ENCODE measurements around the gene CCDC15. TPM values are rescaled to one million over a fixed set of nuclear protein-coding genes. Genes with fewer than 3 reads are reported as not detected.
"Not testable (repeated sequence)": the region's sequence is repeated elsewhere in the genome, so short reads cannot be mapped to it uniquely, and the experiment has no call there.

CCDC15 gene
- total and polyA plus RNA-seq, 2 experiments from 2014 or later: 2.2 TPM

DNA sequence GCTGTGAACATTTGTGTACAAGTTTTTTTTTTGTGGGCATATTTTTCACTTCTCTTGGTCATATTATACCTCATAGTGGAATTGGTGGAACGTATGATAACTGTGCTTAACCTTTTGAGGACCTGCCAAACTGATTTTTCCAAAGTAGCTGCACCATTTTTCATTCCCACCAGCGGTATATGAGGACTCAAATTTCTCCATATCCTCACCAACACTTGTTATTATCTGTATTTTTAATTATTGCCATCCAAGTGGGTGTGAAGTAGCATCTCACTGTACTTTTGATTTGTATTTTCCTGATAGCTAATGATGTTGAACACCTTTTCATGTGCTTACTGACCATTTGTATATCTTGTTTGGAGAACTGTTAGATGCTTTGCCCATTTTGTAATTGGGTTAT is 47.8 kb downstream of the CCDC15 start:
- Histone ChIP-seq H3K4me1 (ENCODE audit: low read depth) (no peaks in the 10 kb centered on the region), H3K36me3 (no peaks in the 10 kb centered on the region), H3K27me3 (no peaks in the 10 kb centered on the region), H3K9me3 (ENCODE audit: low read depth) (no peaks in the 10 kb centered on the region), H3K27ac (no peak overlapping the region), H3K4me3 (no peak overlapping the region)
- TF ChIP-seq, protein P1, sequence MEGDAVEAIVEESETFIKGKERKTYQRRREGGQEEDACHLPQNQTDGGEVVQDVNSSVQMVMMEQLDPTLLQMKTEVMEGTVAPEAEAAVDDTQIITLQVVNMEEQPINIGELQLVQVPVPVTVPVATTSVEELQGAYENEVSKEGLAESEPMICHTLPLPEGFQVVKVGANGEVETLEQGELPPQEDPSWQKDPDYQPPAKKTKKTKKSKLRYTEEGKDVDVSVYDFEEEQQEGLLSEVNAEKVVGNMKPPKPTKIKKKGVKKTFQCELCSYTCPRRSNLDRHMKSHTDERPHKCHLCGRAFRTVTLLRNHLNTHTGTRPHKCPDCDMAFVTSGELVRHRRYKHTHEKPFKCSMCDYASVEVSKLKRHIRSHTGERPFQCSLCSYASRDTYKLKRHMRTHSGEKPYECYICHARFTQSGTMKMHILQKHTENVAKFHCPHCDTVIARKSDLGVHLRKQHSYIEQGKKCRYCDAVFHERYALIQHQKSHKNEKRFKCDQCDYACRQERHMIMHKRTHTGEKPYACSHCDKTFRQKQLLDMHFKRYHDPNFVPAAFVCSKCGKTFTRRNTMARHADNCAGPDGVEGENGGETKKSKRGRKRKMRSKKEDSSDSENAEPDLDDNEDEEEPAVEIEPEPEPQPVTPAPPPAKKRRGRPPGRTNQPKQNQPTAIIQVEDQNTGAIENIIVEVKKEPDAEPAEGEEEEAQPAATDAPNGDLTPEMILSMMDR (IDR thresholded peaks at IDR 0.05; ENCODE audit: low read depth, low read length): no peak
- no peak for DNase-seq (ENCODE audit: low read depth in 1 of 2, low spot score in 1 of 2)

DNA sequence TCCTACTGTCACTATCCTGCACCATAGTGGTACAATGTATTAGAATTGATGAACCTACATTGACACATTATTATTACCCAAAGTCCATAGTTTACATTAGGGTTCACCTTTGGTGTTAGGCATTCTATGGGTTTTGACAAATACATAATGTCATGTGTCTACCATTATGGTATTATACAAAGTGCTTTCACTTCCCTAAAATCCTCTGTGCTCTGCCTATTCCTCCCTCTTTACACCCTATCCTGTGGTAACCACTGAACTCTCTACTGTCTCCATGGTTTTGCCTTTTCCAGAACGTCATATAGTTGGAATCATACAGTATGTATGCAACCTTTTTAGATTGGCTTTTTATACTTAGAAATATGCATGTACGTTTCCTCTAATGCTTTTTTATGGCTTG is 51.5 kb downstream of the CCDC15 start:
- TF ChIP-seq, protein P1 (IDR thresholded peaks at IDR 0.05; ENCODE audit: low read depth, low read length): no peak
- no peaks in the 10 kb centered on the region for H3K36me3 ChIP-seq

DNA sequence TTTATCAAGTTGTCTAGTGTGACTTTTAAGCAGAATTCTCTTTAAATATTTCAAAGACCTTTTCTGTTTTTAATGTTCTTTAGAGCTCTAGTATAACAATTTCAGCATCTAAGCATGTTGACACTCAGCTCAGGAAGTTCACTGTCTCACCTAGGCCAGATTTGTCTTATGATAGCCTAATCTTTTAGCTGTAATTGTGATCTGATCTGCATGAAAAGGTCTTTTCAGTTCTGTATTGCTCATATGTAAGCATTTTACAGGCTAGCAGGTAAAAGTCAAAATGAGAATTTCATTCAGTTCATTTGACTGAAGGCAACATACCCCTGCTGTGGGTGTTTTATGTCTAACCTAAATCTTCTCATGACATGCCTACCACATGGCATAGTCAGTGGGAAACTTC is 62.4 kb downstream of the CCDC15 start:
- no peaks in the 10 kb centered on the region for H3K36me3 ChIP-seq

More for the DNA sequence above, 51.5 kb downstream of the CCDC15 start:
- H3K4me3 ChIP-seq: no peak overlapping the region
- no peaks in the 10 kb centered on the region for H3K27me3 ChIP-seq
- no peak overlapping the region for H3K27ac ChIP-seq
- no peaks in the 10 kb centered on the region for H3K9me3 ChIP-seq (ENCODE audit: low read depth)
- DNase-seq (ENCODE audit: low read depth in 1 of 2, low spot score in 1 of 2): no peak
- H3K4me1 ChIP-seq (ENCODE audit: low read depth): no peaks in the 10 kb centered on the region

DNA sequence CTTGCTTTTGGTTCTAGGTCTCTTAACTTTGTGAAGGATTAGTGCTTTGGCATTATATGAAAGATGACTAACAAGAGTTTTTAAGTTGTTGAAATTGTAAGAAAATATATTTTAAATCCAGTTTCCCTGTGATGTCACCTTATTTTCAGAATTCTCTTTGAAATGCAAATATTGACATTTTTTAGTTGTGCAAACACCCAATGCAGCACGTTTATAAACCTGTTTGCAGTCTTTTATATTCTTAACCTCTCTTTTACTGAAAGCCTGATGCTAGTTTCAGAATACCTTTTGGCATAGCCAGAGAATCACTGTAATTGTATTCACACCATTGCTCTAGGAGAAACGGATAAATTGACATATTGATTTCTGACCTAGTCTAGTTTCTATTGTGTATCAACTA is 66.3 kb downstream of the CCDC15 start:
- H3K27me3 ChIP-seq: no peaks in the 10 kb centered on the region
- TF ChIP-seq, protein P1 (IDR thresholded peaks at IDR 0.05; ENCODE audit: low read depth, low read length): no peak
- no peaks in the 10 kb centered on the region for H3K36me3 ChIP-seq
- DNase-seq (ENCODE audit: low read depth in 1 of 2, low spot score in 1 of 2): no peak
- H3K9me3 ChIP-seq (ENCODE audit: low read depth): no peaks in the 10 kb centered on the region
- H3K27ac ChIP-seq: no peak overlapping the region
- H3K4me3 ChIP-seq: no peak overlapping the region
- H3K4me1 ChIP-seq (ENCODE audit: low read depth): no peaks in the 10 kb centered on the region

More for the DNA sequence above, 62.4 kb downstream of the CCDC15 start:
- Histone ChIP-seq H3K4me3 (no peak overlapping the region), H3K4me1 (ENCODE audit: low read depth) (no peaks in the 10 kb centered on the region), H3K27ac (no peak overlapping the region), H3K9me3 (ENCODE audit: low read depth) (no peaks in the 10 kb centered on the region), H3K27me3 (no peaks in the 10 kb centered on the region)
- DNase-seq (ENCODE audit: low read depth in 1 of 2, low spot score in 1 of 2): no peak
- TF ChIP-seq, protein P1 (IDR thresholded peaks at IDR 0.05; ENCODE audit: low read depth, low read length): no peak

DNA sequence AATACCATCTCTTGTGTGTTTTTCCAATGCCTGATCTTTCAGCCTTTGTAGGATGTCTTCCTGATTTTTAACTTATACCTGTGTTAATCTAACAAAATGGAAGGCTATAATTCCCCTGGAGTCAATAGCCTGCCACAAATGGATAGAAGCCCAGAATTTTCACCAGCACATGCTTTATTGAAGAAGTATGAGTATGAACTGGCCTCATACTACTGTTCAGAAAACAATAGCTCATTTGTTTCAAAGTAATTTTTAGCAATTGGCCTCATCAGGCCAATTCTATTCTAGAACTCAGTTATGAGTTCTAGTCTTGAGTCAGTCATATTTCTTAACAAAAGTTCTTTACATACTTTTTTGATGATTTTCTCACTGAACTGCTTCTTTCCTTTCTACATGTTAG is 68.5 kb downstream of the CCDC15 start:
- no peaks in the 10 kb centered on the region for H3K9me3 ChIP-seq (ENCODE audit: low read depth)
- DNase-seq (ENCODE audit: low read depth in 1 of 2, low spot score in 1 of 2): no peak
- H3K36me3 ChIP-seq: no peaks in the 10 kb centered on the region
- no peaks in the 10 kb centered on the region for H3K27me3 ChIP-seq
- H3K27ac ChIP-seq: no peak overlapping the region
- TF ChIP-seq, protein P1 (IDR thresholded peaks at IDR 0.05; ENCODE audit: low read depth, low read length): no peak
- no peak overlapping the region for H3K4me3 ChIP-seq
- no peaks in the 10 kb centered on the region for H3K4me1 ChIP-seq (ENCODE audit: low read depth)

DNA sequence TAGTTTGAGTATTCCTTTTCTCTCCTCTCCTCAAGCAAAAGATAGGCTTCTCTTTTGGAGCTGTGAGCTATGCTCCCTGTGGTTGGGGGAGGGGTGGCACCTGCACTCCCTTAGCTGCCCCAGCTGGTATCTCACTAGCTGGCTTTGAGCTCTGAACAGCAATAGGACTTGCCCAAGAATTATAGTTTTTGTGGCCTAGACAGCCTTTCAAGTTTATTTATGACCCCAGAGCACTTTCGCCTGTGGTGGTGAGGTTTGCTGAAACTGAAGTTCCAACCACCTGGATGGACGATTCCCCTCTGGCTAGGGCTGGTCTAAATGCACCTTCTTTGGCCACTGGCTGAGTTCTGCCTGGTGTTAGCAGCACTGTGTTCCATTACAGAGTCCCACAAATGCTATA is 72.0 kb downstream of the CCDC15 start:
- no peak for DNase-seq (ENCODE audit: low read depth in 1 of 2, low spot score in 1 of 2)
- Histone ChIP-seq H3K4me1 (ENCODE audit: low read depth) (no peaks in the 10 kb centered on the region), H3K9me3 (ENCODE audit: low read depth) (no peaks in the 10 kb centered on the region), H3K36me3 (no peaks in the 10 kb centered on the region), H3K4me3 (no peak overlapping the region), H3K27ac (no peak overlapping the region), H3K27me3 (no peaks in the 10 kb centered on the region)
- TF ChIP-seq, protein P1 (IDR thresholded peaks at IDR 0.05; ENCODE audit: low read depth, low read length): no peak

DNA sequence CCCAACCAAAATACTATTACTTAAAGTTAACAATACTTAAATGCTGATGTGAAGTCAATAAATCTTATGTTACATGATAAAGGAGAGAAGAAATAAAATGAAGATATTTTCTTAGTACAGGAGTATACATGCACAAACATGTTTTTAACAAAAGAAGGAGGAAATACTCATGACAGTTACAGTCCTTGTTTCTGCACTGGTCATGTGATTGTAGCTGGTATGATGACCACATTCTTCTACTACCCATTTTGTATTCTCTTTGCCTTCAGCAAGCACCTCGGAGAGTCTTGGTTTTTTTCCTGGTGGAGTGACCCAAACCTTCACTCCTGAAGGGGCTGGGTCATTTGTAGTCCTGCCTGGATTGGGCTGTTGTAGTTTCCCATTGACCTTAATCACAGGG is 75.4 kb downstream of the CCDC15 start:
- not testable (repeated sequence) for DNase-seq (ENCODE audit: low read depth in 1 of 2, low spot score in 1 of 2); H3K9me3 ChIP-seq (ENCODE audit: low read depth); H3K27me3 ChIP-seq; H3K27ac ChIP-seq; H3K36me3 ChIP-seq; H3K4me3 ChIP-seq; H3K4me1 ChIP-seq (ENCODE audit: low read depth)

Data from cardiac muscle cell (in vitro differentiated cells and primary cell).